Psoas muscle (tissue), 8 donors: ENCODE results near the gene CASP8. TPM values are rescaled to one million over a fixed set of nuclear protein-coding genes. Genes with fewer than 3 reads are reported as not detected.

Source experiments
- ATAC-seq, 4 donors: fragments of 200-7000 bp; cut with Tn5 transposase; one replicate each; pipeline ENCODE4 v1.9.1; 2020; ENCODE audit warnings: moderate library complexity in 3 of 4, mild to moderate bottlenecking in 2 of 4
- DNase-seq, 2 donors: peaks; one replicate each; pipeline ENCODE4 v3.0.0-alpha.2; 2020
- H3K27ac ChIP-seq: fragments of 200-600 bp; one replicate; pipeline ENCODE4 v1.8.0; 2022
- H3K27me3 ChIP-seq, 3 donors: fragments of 200-600 bp in 1 of 3; one replicate each; pipeline versions ENCODE4 v1.6.1 to v1.8.0; 2013 to 2022; ENCODE audit warnings: low read length in 2 of 3, mild to moderate bottlenecking in 2 of 3, moderate library complexity in 1 of 3; ENCODE audit not compliant: insufficient read depth in 3 of 3
- H3K36me3 ChIP-seq, 2 donors: fragments of 200-600 bp in 1 of 2; one replicate each; pipeline versions ENCODE4 v1.6.1 to v1.8.0; 2013 to 2022; ENCODE audit warnings: low read depth in 1 of 2, mild to moderate bottlenecking in 1 of 2, moderate library complexity in 1 of 2; ENCODE audit not compliant: insufficient read depth in 1 of 2
- H3K4me1 ChIP-seq: fragments of 200-600 bp; one replicate; pipeline ENCODE4 v1.8.0; 2022
- H3K4me3 ChIP-seq: fragments of 200-600 bp; one replicate; pipeline ENCODE4 v1.8.0; 2022; ENCODE audit warnings: mild to moderate bottlenecking
- H3K9me3 ChIP-seq: fragments of 200-600 bp; one replicate; pipeline ENCODE4 v1.8.0; 2022
- CTCF ChIP-seq: fragments of 200-600 bp; IDR thresholded peaks from one replicate; pipeline ENCODE4 v1.8.0; 2022; ENCODE audit warnings: antibody characterized with exemption
- WGBS, 3 donors: extraction: QIAGEN DNeasy Blood & Tissue Kit; methylation state at CpG; one replicate each; pipeline versions ENCODE4 v1.1.6 to v1.1.7; 2013; 5-methylcytosine and 5-hydroxymethylcytosine counted together
- intact Hi-C, 2 donors: fragments of 100-400 bp; cut with DNase I; formaldehyde crosslinking; loops; one replicate each; pipeline versions ENCODE4 v1.11.0 to v1.14.2; 2022
- polyA plus RNA-seq, 3 donors: library from polyadenylated mRNA; stranded (reverse); fragments of 200-250 nt; gene quantifications; one replicate each; pipeline ENCODE4 v1.2.3, GENCODE V29; 2013
- total RNA-seq, 4 donors: library from RNA; stranded (reverse); fragmentation: NEBNext Ultra II Directional in 2 of 4; extraction: Animal tissue kit (Norgen Biotek cat#: 25700) in 2 of 4; gene quantifications; one replicate each; pipeline versions ENCODE4 v1.2.1 to v1.2.4, GENCODE V29; 2021 to 2023
- donor health status: healthy with polysubstance abuse.
- donor health status: DM: no; HTN: no; CAD: no; lungs with moderate emphysema.
- donor health status: Bipolar disorder and iron deficiency.
- donor health status: healthy.
- donor health status: DM: yes; HTN: yes; CAD: no.
- donor health status: DM: no; HTN: no; CAD: no.
- donor health status: DM: no; HTN: no; CAD: no.
- donor health status: DM: yes; HTN: yes; CAD: no.

The CASP8 gene
- total and polyA plus RNA-seq, 7 donors, result 0.87 to 3.5 (median 2.3) TPM

- TF ChIP-seq CTCF, result no peak
- Histone ChIP-seq H3K4me1 (no peaks in the 10 kb centered on the region), H3K4me3 (no peak overlapping the region), H3K36me3 (no peaks in the 10 kb centered on the region), H3K27me3 (no peaks in the 10 kb centered on the region), H3K9me3 (no peaks in the 10 kb centered on the region), H3K27ac (no peak overlapping the region)
- DNase-seq, result no peak
- intact Hi-C loops, result no loop called here
- ATAC-seq, result no peak
- 80 to 87% (median 84%) methylated on average over 5 of the region's 5 CpGs for WGBS, 3 donors
Measured at GRCh38 chr2:201219328-201220096, 40.8 kb upstream of the CASP8 start.

- no peaks in the 10 kb centered on the region for H3K27me3 ChIP-seq
- ATAC-seq (no peak), DNase-seq (no peak)
- H3K4me3 ChIP-seq, result no peak overlapping the region
- H3K9me3 ChIP-seq, result no peaks in the 10 kb centered on the region
- intact Hi-C loops, result no loop called here
- no peak for TF ChIP-seq CTCF
- WGBS, 3 donors, result 54 to 64% (median 62%) methylated on average over 4 of the region's 4 CpGs
- H3K4me1 ChIP-seq, result no peaks in the 10 kb centered on the region
- no peak overlapping the region for H3K27ac ChIP-seq
- H3K36me3 ChIP-seq, result no peaks in the 10 kb centered on the region
Measured at GRCh38 chr2:201220102-201220570, 40.2 kb upstream of the CASP8 start.

GRCh38 chr2:201223089-201224073, 37.0 kb upstream of the CASP8 start:
- no peaks in the 10 kb centered on the region for H3K27me3 ChIP-seq
- no peak for TF ChIP-seq CTCF
- no peaks in the 10 kb centered on the region for H3K4me1 ChIP-seq
- DNase-seq, result no peak
- no peak for ATAC-seq
- intact Hi-C loops, result no loop called here
- no peak overlapping the region for H3K27ac ChIP-seq
- WGBS, 3 donors, result 70 to 77% (median 76%) methylated on average over 8 of the region's 8 CpGs
- no peaks in the 10 kb centered on the region for H3K9me3 ChIP-seq
- H3K36me3 ChIP-seq, result no peaks in the 10 kb centered on the region
- H3K4me3 ChIP-seq, result no peak overlapping the region

- no peak for TF ChIP-seq CTCF
- 67 to 79% (median 75%) methylated on average over 3 of the region's 3 CpGs for WGBS, 3 donors
- Histone ChIP-seq H3K4me1 (no peaks in the 10 kb centered on the region), H3K27ac (no peak overlapping the region), H3K9me3 (no peaks in the 10 kb centered on the region), H3K27me3 (no peaks in the 10 kb centered on the region), H3K4me3 (no peak overlapping the region), H3K36me3 (no peaks in the 10 kb centered on the region)
- ATAC-seq (no peak), DNase-seq (no peak)
- intact Hi-C loops, result no loop called here
Measured at GRCh38 chr2:201228271-201228911, 31.9 kb upstream of the CASP8 start.
